H1 (cell line): ENCODE results near the gene MSANTD2. TPM values are rescaled to one million over a fixed set of nuclear protein-coding genes. Genes with fewer than 3 reads are reported as not detected.

Experiments
- ATF3 ChIP-seq: IDR thresholded peaks from 2 replicates; pipeline ENCODE4 v1.6.1; 2011; ENCODE audit warnings: low read depth, mild to moderate bottlenecking, low read length; ENCODE audit not compliant: insufficient read depth
- CHD1 ChIP-seq: IDR thresholded peaks from 2 replicates; pipeline ENCODE4 v1.6.1; 2012; ENCODE audit warnings: low read depth, low read length, improper control_type of control experiment
- CHD2 ChIP-seq: IDR thresholded peaks from 2 replicates; pipeline ENCODE4 v1.6.1; 2012; ENCODE audit warnings: low read length, improper control_type of control experiment
- EP300 ChIP-seq, 2 experiments: IDR thresholded peaks; 1 replicate in 1 of 2; 2 replicates in 1 of 2; pipeline ENCODE4 v1.6.1; 2011 to 2012; ENCODE audit warnings: low read depth in 2 of 2, low read length in 2 of 2, mild to moderate bottlenecking in 2 of 2, borderline replicate concordance in 1 of 2, inconsistent platforms in 1 of 2, moderate library complexity in 1 of 2
- HDAC2 ChIP-seq, 2 experiments: fragments of 300-600 bp in 1 of 2; sonication (generic) in 1 of 2; IDR thresholded peaks; 2 replicates each; pipeline ENCODE4 v1.6.1; 2011 to 2012; ENCODE audit warnings: low read depth in 2 of 2, low read length in 2 of 2, mild to moderate bottlenecking in 2 of 2, moderate library complexity in 2 of 2, borderline replicate concordance in 1 of 2, inconsistent platforms in 1 of 2
- MAFK ChIP-seq: IDR thresholded peaks from 2 replicates; pipeline ENCODE4 v1.6.1; 2012; ENCODE audit warnings: low read depth, mild to moderate bottlenecking, improper control_type of control experiment, low read length
- SRF ChIP-seq: IDR thresholded peaks from 2 replicates; pipeline ENCODE4 v1.6.1; 2011; ENCODE audit warnings: mild to moderate bottlenecking, low read depth, low read length, moderate library complexity
- TEAD4 ChIP-seq: IDR thresholded peaks from 2 replicates; pipeline ENCODE4 v1.6.1; 2012; ENCODE audit warnings: low read depth, low read length, inconsistent platforms, mixed read lengths
- polyA plus RNA-seq, 7 experiments: library from polyadenylated mRNA; depleted of rRNA in 3 of 7; stranded (reverse) in 5 of 7; unstranded in 2 of 7; fragments of >200 nt in 5 of 7; fragments of 200-250 nt in 2 of 7; gene quantifications; 1 replicate in 5 of 7; 2 replicates in 1 of 7; 4 replicates in 1 of 7; pipeline versions ENCODE4 v1.2.1 to v1.2.3, GENCODE V29; 2011 to 2013; ENCODE audit warnings: missing spikeins in 2 of 7, mixed read lengths in 2 of 7
- total RNA-seq: library from RNA; stranded (reverse); fragmentation: NEBNext Ultra II Directional; extraction: Animal tissue kit (Norgen Biotek cat#: 25700); gene quantifications from 2 replicates; pipeline ENCODE4 v1.2.1, GENCODE V29; 2021
- TF ChIP-seq, protein P1 (sequence below): fragments of 300-600 bp; sonication (generic); IDR thresholded peaks from 2 replicates; pipeline ENCODE4 v1.7.1; 2012; ENCODE audit warnings: low read length, moderate library complexity, mild to moderate bottlenecking, inconsistent platforms; ENCODE audit not compliant: insufficient replicate concordance

MSANTD2 gene
- total and polyA plus RNA-seq, 2 of the 8 experiments (the other 6 are each of a cell fraction or from before 2014, with no cell fraction given), result 8.2 to 15.9 TPM

GRCh38 chr11:124800226-124800929 lies at the start of gene MSANTD2 (continued):
- TF ChIP-seq, protein P1, sequence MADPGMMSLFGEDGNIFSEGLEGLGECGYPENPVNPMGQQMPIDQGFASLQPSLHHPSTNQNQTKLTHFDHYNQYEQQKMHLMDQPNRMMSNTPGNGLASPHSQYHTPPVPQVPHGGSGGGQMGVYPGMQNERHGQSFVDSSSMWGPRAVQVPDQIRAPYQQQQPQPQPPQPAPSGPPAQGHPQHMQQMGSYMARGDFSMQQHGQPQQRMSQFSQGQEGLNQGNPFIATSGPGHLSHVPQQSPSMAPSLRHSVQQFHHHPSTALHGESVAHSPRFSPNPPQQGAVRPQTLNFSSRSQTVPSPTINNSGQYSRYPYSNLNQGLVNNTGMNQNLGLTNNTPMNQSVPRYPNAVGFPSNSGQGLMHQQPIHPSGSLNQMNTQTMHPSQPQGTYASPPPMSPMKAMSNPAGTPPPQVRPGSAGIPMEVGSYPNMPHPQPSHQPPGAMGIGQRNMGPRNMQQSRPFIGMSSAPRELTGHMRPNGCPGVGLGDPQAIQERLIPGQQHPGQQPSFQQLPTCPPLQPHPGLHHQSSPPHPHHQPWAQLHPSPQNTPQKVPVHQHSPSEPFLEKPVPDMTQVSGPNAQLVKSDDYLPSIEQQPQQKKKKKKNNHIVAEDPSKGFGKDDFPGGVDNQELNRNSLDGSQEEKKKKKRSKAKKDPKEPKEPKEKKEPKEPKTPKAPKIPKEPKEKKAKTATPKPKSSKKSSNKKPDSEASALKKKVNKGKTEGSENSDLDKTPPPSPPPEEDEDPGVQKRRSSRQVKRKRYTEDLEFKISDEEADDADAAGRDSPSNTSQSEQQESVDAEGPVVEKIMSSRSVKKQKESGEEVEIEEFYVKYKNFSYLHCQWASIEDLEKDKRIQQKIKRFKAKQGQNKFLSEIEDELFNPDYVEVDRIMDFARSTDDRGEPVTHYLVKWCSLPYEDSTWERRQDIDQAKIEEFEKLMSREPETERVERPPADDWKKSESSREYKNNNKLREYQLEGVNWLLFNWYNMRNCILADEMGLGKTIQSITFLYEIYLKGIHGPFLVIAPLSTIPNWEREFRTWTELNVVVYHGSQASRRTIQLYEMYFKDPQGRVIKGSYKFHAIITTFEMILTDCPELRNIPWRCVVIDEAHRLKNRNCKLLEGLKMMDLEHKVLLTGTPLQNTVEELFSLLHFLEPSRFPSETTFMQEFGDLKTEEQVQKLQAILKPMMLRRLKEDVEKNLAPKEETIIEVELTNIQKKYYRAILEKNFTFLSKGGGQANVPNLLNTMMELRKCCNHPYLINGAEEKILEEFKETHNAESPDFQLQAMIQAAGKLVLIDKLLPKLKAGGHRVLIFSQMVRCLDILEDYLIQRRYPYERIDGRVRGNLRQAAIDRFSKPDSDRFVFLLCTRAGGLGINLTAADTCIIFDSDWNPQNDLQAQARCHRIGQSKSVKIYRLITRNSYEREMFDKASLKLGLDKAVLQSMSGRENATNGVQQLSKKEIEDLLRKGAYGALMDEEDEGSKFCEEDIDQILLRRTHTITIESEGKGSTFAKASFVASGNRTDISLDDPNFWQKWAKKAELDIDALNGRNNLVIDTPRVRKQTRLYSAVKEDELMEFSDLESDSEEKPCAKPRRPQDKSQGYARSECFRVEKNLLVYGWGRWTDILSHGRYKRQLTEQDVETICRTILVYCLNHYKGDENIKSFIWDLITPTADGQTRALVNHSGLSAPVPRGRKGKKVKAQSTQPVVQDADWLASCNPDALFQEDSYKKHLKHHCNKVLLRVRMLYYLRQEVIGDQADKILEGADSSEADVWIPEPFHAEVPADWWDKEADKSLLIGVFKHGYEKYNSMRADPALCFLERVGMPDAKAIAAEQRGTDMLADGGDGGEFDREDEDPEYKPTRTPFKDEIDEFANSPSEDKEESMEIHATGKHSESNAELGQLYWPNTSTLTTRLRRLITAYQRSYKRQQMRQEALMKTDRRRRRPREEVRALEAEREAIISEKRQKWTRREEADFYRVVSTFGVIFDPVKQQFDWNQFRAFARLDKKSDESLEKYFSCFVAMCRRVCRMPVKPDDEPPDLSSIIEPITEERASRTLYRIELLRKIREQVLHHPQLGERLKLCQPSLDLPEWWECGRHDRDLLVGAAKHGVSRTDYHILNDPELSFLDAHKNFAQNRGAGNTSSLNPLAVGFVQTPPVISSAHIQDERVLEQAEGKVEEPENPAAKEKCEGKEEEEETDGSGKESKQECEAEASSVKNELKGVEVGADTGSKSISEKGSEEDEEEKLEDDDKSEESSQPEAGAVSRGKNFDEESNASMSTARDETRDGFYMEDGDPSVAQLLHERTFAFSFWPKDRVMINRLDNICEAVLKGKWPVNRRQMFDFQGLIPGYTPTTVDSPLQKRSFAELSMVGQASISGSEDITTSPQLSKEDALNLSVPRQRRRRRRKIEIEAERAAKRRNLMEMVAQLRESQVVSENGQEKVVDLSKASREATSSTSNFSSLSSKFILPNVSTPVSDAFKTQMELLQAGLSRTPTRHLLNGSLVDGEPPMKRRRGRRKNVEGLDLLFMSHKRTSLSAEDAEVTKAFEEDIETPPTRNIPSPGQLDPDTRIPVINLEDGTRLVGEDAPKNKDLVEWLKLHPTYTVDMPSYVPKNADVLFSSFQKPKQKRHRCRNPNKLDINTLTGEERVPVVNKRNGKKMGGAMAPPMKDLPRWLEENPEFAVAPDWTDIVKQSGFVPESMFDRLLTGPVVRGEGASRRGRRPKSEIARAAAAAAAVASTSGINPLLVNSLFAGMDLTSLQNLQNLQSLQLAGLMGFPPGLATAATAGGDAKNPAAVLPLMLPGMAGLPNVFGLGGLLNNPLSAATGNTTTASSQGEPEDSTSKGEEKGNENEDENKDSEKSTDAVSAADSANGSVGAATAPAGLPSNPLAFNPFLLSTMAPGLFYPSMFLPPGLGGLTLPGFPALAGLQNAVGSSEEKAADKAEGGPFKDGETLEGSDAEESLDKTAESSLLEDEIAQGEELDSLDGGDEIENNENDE, result no peak
- no peak; the same call in 1 of the 2 replicates for TF ChIP-seq CHD2
- TF ChIP-seq EP300 (IDR thresholded peaks at IDR 0.05; ENCODE audit: borderline replicate concordance in 1 of 2, low read depth in 2 of 2, low read length in 2 of 2), result no peak
- no peak for TF ChIP-seq MAFK
- no peak for TF ChIP-seq SRF
- no peak for TF ChIP-seq CHD1
- no peak for TF ChIP-seq HDAC2 (IDR thresholded peaks at IDR 0.05; ENCODE audit: borderline replicate concordance in 1 of 2, low read depth in 2 of 2, low read length in 2 of 2)
- no peak for TF ChIP-seq ATF3
- no peak for TF ChIP-seq TEAD4
